ENCODE data around the gene LMTK2.
"Not testable (repeated sequence)": the region's sequence is repeated elsewhere in the genome, so short reads cannot be mapped to it uniquely, and the experiment has no call there.

LMTK2 gene

GRCh38 chr7:98217623-98218582 is 111.2 kb downstream of the LMTK2 start:
- TF ChIP-seq, protein P1, sequence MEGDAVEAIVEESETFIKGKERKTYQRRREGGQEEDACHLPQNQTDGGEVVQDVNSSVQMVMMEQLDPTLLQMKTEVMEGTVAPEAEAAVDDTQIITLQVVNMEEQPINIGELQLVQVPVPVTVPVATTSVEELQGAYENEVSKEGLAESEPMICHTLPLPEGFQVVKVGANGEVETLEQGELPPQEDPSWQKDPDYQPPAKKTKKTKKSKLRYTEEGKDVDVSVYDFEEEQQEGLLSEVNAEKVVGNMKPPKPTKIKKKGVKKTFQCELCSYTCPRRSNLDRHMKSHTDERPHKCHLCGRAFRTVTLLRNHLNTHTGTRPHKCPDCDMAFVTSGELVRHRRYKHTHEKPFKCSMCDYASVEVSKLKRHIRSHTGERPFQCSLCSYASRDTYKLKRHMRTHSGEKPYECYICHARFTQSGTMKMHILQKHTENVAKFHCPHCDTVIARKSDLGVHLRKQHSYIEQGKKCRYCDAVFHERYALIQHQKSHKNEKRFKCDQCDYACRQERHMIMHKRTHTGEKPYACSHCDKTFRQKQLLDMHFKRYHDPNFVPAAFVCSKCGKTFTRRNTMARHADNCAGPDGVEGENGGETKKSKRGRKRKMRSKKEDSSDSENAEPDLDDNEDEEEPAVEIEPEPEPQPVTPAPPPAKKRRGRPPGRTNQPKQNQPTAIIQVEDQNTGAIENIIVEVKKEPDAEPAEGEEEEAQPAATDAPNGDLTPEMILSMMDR (conservative IDR thresholded peaks at IDR 0.05; ENCODE audit: low read length) = no peak
- TF ChIP-seq EZH2phosphoT487 (IDR thresholded peaks at IDR 0.05; ENCODE audit: borderline replicate concordance) = no peak
- Histone ChIP-seq H3K9me3 (ENCODE audit: insufficient read depth, low read depth, low read length) (no peaks in the 10 kb centered on the region), H3K4me3 (ENCODE audit: low read length, poor library complexity, severe bottlenecking) (no peak overlapping the region), H3K9ac (ENCODE audit: low read depth, low read length, poor library complexity, severe bottlenecking) (no peak overlapping the region), H3K79me2 (ENCODE audit: insufficient read depth, low read length) (no peaks in the 10 kb centered on the region), H2AFZ (ENCODE audit: low read length) (no peak overlapping the region), H3K9me2 (replicated peaks; ENCODE audit: low read depth, low read length) (no peaks in the 10 kb centered on the region), H3K27me3 (ENCODE audit: insufficient read depth, low read length, poor library complexity, severe bottlenecking) (no peaks in the 10 kb centered on the region), H3F3A (ENCODE audit: low read depth) (no peaks in the 10 kb centered on the region), H4K20me1 (ENCODE audit: insufficient read depth, low read length, poor library complexity, severe bottlenecking) (no peaks in the 10 kb centered on the region), H3K4me2 (ENCODE audit: low read depth, low read length, poor library complexity, severe bottlenecking) (no peak overlapping the region), H3K4me1 (ENCODE audit: insufficient read depth, low read length, poor library complexity, severe bottlenecking) (no peaks in the 10 kb centered on the region), H3K36me3 (ENCODE audit: insufficient read depth, low read length) (no peaks in the 10 kb centered on the region)

- not testable (repeated sequence) for H3K4me1 ChIP-seq (ENCODE audit: insufficient read depth, low read length, poor library complexity, severe bottlenecking); H3F3A ChIP-seq (ENCODE audit: low read depth); H3K4me2 ChIP-seq (ENCODE audit: low read depth, low read length, poor library complexity, severe bottlenecking)
Observed at GRCh38 chr7:98219382-98219781, 112.7 kb downstream of the LMTK2 start.

GRCh38 chr7:98221611-98222532 is 115.2 kb downstream of the LMTK2 start:
- no peak for TF ChIP-seq EZH2phosphoT487 (IDR thresholded peaks at IDR 0.05; ENCODE audit: borderline replicate concordance)
- TF ChIP-seq, protein P1 (conservative IDR thresholded peaks at IDR 0.05; ENCODE audit: low read length) = no peak
- no peak overlapping the region for H3K9ac ChIP-seq (ENCODE audit: low read depth, low read length, poor library complexity, severe bottlenecking)
- no peaks in the 10 kb centered on the region for H3K4me1 ChIP-seq (ENCODE audit: insufficient read depth, low read length, poor library complexity, severe bottlenecking)
- no peak overlapping the region for H2AFZ ChIP-seq (ENCODE audit: low read length)
- no peaks in the 10 kb centered on the region for H3K9me3 ChIP-seq (ENCODE audit: insufficient read depth, low read depth, low read length)
- H3K36me3 ChIP-seq (ENCODE audit: insufficient read depth, low read length) = no peaks in the 10 kb centered on the region
- H3F3A ChIP-seq (ENCODE audit: low read depth) = no peaks in the 10 kb centered on the region
- H4K20me1 ChIP-seq (ENCODE audit: insufficient read depth, low read length, poor library complexity, severe bottlenecking) = no peaks in the 10 kb centered on the region
- H3K27me3 ChIP-seq (ENCODE audit: insufficient read depth, low read length, poor library complexity, severe bottlenecking) = no peaks in the 10 kb centered on the region
- no peak overlapping the region for H3K4me2 ChIP-seq (ENCODE audit: low read depth, low read length, poor library complexity, severe bottlenecking)
- no peaks in the 10 kb centered on the region for H3K79me2 ChIP-seq (ENCODE audit: insufficient read depth, low read length)
- no peaks in the 10 kb centered on the region for H3K9me2 ChIP-seq (replicated peaks; ENCODE audit: low read depth, low read length)
- no peak overlapping the region for H3K4me3 ChIP-seq (ENCODE audit: low read length, poor library complexity, severe bottlenecking)

More at GRCh38 chr7:98219382-98219781, 112.7 kb downstream of the LMTK2 start:
- not testable (repeated sequence) for H3K9ac ChIP-seq (ENCODE audit: low read depth, low read length, poor library complexity, severe bottlenecking); H2AFZ ChIP-seq (ENCODE audit: low read length); H3K36me3 ChIP-seq (ENCODE audit: insufficient read depth, low read length); H3K9me2 ChIP-seq (replicated peaks; ENCODE audit: low read depth, low read length); H3K4me3 ChIP-seq (ENCODE audit: low read length, poor library complexity, severe bottlenecking); H3K79me2 ChIP-seq (ENCODE audit: insufficient read depth, low read length); H4K20me1 ChIP-seq (ENCODE audit: insufficient read depth, low read length, poor library complexity, severe bottlenecking); H3K27me3 ChIP-seq (ENCODE audit: insufficient read depth, low read length, poor library complexity, severe bottlenecking); H3K9me3 ChIP-seq (ENCODE audit: insufficient read depth, low read depth, low read length)

All from Loucy (cell line).